Duodenal mucosa (tissue), 2 donors: ENCODE results near the gene STK33.

ENCODE experiments used
- H3K27ac ChIP-seq: one replicate; pipeline ENCODE4 v1.7.0; 2013; ENCODE audit warnings: low read depth, low read length
- H3K27me3 ChIP-seq, 2 donors: one replicate each; pipeline ENCODE4 v1.7.0; 2013; ENCODE audit warnings: low read length in 2 of 2, control low read depth in 1 of 2; ENCODE audit not compliant: insufficient read depth in 2 of 2, control insufficient read depth in 1 of 2
- H3K36me3 ChIP-seq, 2 donors: one replicate each; pipeline ENCODE4 v1.7.0; 2013; ENCODE audit warnings: low read length in 2 of 2, control low read depth in 1 of 2; ENCODE audit not compliant: insufficient read depth in 2 of 2, control insufficient read depth in 1 of 2
- H3K4me1 ChIP-seq, 2 donors: one replicate each; pipeline ENCODE4 v1.7.0; 2013; ENCODE audit warnings: low read length in 2 of 2, control low read depth in 1 of 2; ENCODE audit not compliant: insufficient read depth in 2 of 2, control insufficient read depth in 1 of 2
- H3K4me3 ChIP-seq, 2 donors: one replicate each; pipeline ENCODE4 v1.7.0; 2013; ENCODE audit warnings: low read length in 2 of 2, low read depth in 1 of 2
- H3K9ac ChIP-seq, 2 donors: one replicate each; pipeline ENCODE4 v1.7.0; 2013; ENCODE audit warnings: low read length in 2 of 2, low read depth in 1 of 2
- H3K9me3 ChIP-seq, 2 donors: one replicate each; pipeline ENCODE4 v1.7.0; 2013; ENCODE audit warnings: low read length in 2 of 2, control low read depth in 1 of 2; ENCODE audit not compliant: control insufficient read depth in 1 of 2

The STK33 gene

GRCh38 chr11:8558436-8558835 lies 35.6 kb downstream of the STK33 start:
- Histone ChIP-seq H3K4me3 (no peak overlapping the region), H3K36me3 (no peaks in the 10 kb centered on the region), H3K9me3 (peaks cover 0 to 8% of the 10 kb centered on the region in 2 donors), H3K27me3 (no peaks in the 10 kb centered on the region), H3K4me1 (no peaks in the 10 kb centered on the region), H3K27ac (no peak overlapping the region), H3K9ac (no peak overlapping the region)

- H3K27me3 ChIP-seq: no peaks in the 10 kb centered on the region
- no peaks in the 10 kb centered on the region for H3K4me1 ChIP-seq
- H3K36me3 ChIP-seq: no peaks in the 10 kb centered on the region
- H3K27ac ChIP-seq: no peak overlapping the region
- H3K9ac ChIP-seq: no peak overlapping the region
- H3K9me3 ChIP-seq: no peaks in the 10 kb centered on the region
- H3K4me3 ChIP-seq: no peak overlapping the region
These were observed 48.2 kb downstream of the STK33 start for GRCh38 chr11:8545698-8546366.

DNA sequence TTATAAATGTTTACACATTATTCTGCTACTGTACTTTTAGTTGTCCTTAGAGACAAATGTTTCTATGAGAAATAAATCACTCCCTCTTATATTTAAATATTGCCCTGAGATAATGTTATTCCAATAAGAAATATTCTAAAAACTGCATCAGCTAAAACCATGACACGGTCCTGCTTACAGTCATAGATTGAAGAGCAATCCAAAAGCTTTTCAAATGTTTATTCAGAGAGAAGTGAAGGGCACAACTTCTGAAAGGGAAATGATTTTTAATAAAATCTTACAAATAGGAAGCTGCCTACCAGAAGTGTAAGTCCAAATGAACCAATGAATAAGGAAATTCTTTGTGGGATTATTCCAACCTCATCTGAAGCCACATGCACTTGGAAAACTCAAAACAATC lies 49.2 kb downstream of the STK33 start:
- Histone ChIP-seq H3K9ac (no peak overlapping the region), H3K27me3 (no peaks in the 10 kb centered on the region), H3K9me3 (no peaks in the 10 kb centered on the region), H3K27ac (no peak overlapping the region), H3K36me3 (no peaks in the 10 kb centered on the region), H3K4me1 (no peaks in the 10 kb centered on the region), H3K4me3 (no peak overlapping the region)

DNA sequence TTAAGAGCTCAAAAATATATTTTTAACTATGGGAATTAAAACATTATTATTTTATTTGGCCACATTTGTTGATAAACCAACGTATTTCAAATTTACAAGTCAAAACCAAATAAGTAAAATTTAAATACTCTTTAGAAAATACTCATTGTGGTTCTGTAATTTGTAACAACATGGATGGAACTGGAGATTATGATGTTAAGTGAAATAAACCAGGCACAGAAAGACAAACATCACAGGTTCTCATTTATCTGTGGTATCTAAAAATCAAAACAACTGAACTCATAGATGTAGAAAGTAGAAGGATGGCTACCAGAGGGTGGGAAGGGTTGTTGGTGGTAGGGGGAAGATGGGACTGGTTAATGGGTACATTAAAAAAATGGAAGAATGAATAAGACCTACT lies 50.8 kb downstream of the STK33 start:
- no peak overlapping the region for H3K27ac ChIP-seq
- no peaks in the 10 kb centered on the region for H3K4me1 ChIP-seq

DNA sequence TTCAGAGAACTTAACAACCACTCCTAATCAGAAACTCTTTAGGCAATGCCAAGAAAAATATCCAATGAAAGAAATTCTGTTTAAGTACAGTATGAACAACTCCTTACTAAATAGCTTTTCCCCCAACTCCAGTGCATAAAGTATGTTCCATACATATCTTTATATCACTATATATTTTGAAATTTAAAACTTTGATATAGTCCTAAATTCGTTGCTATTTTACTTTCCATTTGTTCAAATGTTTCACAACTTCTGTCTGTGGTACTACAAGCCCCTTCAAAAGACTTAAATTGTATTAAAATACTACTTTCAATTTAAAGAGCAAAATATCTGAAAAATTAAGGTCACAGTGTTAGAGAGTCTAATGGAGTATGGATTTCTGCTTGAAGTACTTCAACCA lies 52.6 kb downstream of the STK33 start:
- no peaks in the 10 kb centered on the region for H3K9me3 ChIP-seq
- no peak overlapping the region for H3K27ac ChIP-seq
- H3K4me3 ChIP-seq: no peak overlapping the region
- no peak overlapping the region for H3K9ac ChIP-seq
- H3K36me3 ChIP-seq: no peaks in the 10 kb centered on the region
- no peaks in the 10 kb centered on the region for H3K4me1 ChIP-seq
- no peaks in the 10 kb centered on the region for H3K27me3 ChIP-seq

More for the DNA sequence above, 50.8 kb downstream of the STK33 start:
- Histone ChIP-seq H3K36me3 (no peaks in the 10 kb centered on the region), H3K4me3 (no peak overlapping the region), H3K27me3 (no peaks in the 10 kb centered on the region), H3K9me3 (no peaks in the 10 kb centered on the region), H3K9ac (no peak overlapping the region)

DNA sequence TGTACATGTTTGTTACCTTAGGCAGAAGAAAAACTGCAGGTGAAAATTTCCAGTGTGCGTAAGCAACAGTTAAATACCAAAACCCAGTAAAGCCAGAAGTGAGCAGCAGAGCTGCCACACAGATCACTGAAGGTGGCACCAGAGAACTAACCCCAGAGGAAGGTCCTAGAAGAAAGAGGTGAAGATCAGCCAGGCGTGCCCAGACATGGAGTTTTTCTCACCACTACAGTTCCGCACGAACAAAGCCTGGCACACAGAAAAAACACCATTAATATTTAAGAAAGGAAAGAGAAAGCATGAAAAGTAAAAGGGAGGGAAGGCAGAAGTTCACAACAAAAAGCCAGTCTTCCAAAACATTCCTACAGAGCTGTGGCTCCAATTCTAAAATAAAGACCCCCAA lies 60.7 kb downstream of the STK33 start:
- no peaks in the 10 kb centered on the region for H3K9me3 ChIP-seq
- H3K36me3 ChIP-seq: no peaks in the 10 kb centered on the region
- H3K4me3 ChIP-seq: no peak overlapping the region
- no peaks in the 10 kb centered on the region for H3K4me1 ChIP-seq
- H3K27ac ChIP-seq: no peak overlapping the region
- no peaks in the 10 kb centered on the region for H3K27me3 ChIP-seq
- H3K9ac ChIP-seq: no peak overlapping the region

DNA sequence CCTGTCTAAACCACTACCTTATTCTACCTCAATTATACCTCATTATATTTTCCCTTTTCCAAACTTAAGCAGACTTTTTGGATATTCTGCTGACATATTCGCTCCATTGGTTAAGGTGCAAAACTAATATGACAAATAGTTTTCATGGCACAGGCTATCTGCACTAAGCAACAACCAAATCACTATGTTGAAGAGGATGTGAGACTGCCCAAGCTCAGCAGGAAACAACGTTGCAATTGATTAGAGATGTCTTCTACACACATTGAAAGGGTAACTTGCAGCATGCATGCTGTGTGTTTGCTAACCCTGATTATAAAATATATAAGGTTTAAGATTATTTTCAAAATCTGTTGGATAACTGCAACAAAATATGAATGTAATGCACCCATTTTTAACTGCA lies 61.6 kb downstream of the STK33 start:
- H3K4me1 ChIP-seq: no peaks in the 10 kb centered on the region
- no peak overlapping the region for H3K27ac ChIP-seq
- no peak overlapping the region for H3K4me3 ChIP-seq
- no peaks in the 10 kb centered on the region for H3K36me3 ChIP-seq
- H3K9me3 ChIP-seq: no peaks in the 10 kb centered on the region
- no peak overlapping the region for H3K9ac ChIP-seq
- no peaks in the 10 kb centered on the region for H3K27me3 ChIP-seq

GRCh38 chr11:8531982-8532381 lies 62.0 kb downstream of the STK33 start:
- Histone ChIP-seq H3K27ac (no peak overlapping the region), H3K4me3 (no peak overlapping the region), H3K4me1 (no peaks in the 10 kb centered on the region), H3K36me3 (no peaks in the 10 kb centered on the region), H3K9me3 (no peaks in the 10 kb centered on the region), H3K27me3 (no peaks in the 10 kb centered on the region), H3K9ac (no peak overlapping the region)

DNA sequence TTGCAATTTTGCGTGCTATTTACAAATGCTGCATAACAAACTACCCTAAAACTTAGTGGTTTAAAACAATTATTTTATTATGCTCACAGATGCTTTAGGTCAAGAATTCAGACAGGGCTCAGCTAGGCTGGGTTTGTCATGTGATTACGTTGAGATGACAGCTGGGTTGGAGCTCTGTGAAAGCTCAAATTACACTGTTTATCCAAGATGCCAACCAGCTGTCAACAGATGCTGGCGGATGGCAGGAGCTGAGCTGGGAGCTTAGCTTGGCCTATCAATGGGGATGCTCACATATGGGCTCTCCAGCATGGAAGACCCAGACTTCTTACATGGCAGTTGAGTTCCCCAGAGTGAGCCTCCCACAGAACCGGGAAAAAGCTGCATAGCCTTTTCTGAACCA lies 62.7 kb downstream of the STK33 start:
- H3K4me3 ChIP-seq: no peak overlapping the region

DNA sequence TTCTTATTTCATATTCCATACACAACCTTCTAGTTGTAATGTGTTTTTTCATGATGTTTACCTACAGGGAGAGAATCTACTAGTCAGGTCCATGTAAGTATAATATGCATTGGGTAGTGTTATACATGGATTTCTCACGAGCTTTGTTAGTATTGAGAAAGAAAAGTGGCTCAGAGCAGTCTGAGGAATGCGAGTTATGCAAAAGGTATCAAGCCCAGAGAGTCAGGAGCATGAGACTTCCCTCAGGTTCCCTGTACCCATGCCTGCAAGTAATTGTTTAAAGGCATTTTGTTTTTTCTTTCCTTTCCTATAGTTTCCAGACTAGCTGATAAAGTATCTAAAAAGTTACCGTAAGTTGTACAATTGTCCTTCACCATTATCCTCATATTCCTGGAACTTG lies 66.1 kb downstream of the STK33 start:
- H3K27me3 ChIP-seq: no peaks in the 10 kb centered on the region
- H3K27ac ChIP-seq: no peak overlapping the region
- no peaks in the 10 kb centered on the region for H3K36me3 ChIP-seq
- H3K4me3 ChIP-seq: no peak overlapping the region
- no peak overlapping the region for H3K9ac ChIP-seq
- H3K9me3 ChIP-seq: no peaks in the 10 kb centered on the region
- H3K4me1 ChIP-seq: no peaks in the 10 kb centered on the region

More for the DNA sequence above, 62.7 kb downstream of the STK33 start:
- H3K9me3 ChIP-seq: no peaks in the 10 kb centered on the region
- H3K27me3 ChIP-seq: no peaks in the 10 kb centered on the region
- no peak overlapping the region for H3K9ac ChIP-seq
- H3K27ac ChIP-seq: no peak overlapping the region
- H3K36me3 ChIP-seq: no peaks in the 10 kb centered on the region
- H3K4me1 ChIP-seq: no peaks in the 10 kb centered on the region

DNA sequence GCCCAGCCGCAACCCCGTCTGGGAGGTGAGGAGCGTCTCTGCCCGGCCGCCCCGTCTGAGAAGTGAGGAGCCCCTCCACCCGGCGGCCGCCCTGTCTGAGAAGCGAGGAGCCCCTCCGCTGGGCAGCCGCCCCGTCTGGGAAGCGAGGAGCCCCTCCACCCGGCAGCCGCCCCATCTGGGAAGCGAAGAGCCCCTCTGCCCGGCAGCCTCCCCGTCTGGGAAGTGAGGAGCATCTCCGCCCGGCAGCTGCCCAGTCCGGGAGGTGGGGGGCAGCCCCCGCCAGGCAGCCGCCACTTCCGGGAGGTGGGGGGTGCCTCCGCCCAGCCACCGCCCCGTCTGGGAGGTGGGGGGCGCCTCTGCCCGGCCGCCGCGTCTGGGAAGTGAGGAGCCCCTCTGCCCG lies 70.6 kb downstream of the STK33 start:
- no peak overlapping the region for H3K9ac ChIP-seq

More for the DNA sequence above, 70.6 kb downstream of the STK33 start:
- H3K36me3 ChIP-seq: no peaks in the 10 kb centered on the region
- H3K4me1 ChIP-seq: no peaks in the 10 kb centered on the region
- H3K9me3 ChIP-seq: peaks cover 0 to 5% of the 10 kb centered on the region in 2 donors
- H3K4me3 ChIP-seq: no peak overlapping the region
- no peak overlapping the region for H3K27ac ChIP-seq
- H3K27me3 ChIP-seq: no peaks in the 10 kb centered on the region
